H1 (cell line): ENCODE data around the gene ARID2.

Experiments
- CTCF ChIP-seq, 3 experiments: IDR thresholded peaks; 1 replicate in 2 of 3; 2 replicates in 1 of 3; pipeline versions ENCODE4 v1.5.1 to v1.6.1; 2011; ENCODE audit warnings: low read length in 3 of 3, mild to moderate bottlenecking in 3 of 3, inconsistent platforms in 2 of 3, low read depth in 1 of 3, moderate library complexity in 1 of 3; ENCODE audit not compliant: insufficient read depth in 1 of 3; ENCODE audit errors: control extremely low read depth in 1 of 3
- EZH2 ChIP-seq: fragments of 200-600 bp; sonication (generic); IDR thresholded peaks from 2 replicates; pipeline ENCODE4 v1.7.1; 2012; ENCODE audit warnings: low read depth, mild to moderate bottlenecking, moderate library complexity, low read length, inconsistent platforms; ENCODE audit not compliant: severe bottlenecking
- POLR2A ChIP-seq, 2 experiments: IDR thresholded peaks; 1 replicate in 1 of 2; 2 replicates in 1 of 2; pipeline ENCODE4 v1.6.1; 2011; ENCODE audit warnings: low read depth in 2 of 2, low read length in 2 of 2, mild to moderate bottlenecking in 2 of 2; ENCODE audit errors: control extremely low read depth in 1 of 2
- RFX5 ChIP-seq: IDR thresholded peaks from 2 replicates; pipeline ENCODE4 v1.6.1; 2011; ENCODE audit warnings: low read depth, low read length, improper control_type of control experiment, borderline replicate concordance

- TF ChIP-seq POLR2A (IDR thresholded peaks at IDR 0.05; ENCODE audit: control extremely low read depth in 1 of 2, low read depth in 2 of 2, low read length in 2 of 2) (no peak), EZH2 (no peak), RFX5 (no peak), CTCF (IDR thresholded peaks at IDR 0.05; ENCODE audit: control extremely low read depth in 1 of 3, insufficient read depth in 1 of 3, low read depth in 1 of 3, low read length in 3 of 3) (no peak)
These were observed 151.0 kb downstream of the ARID2 start for GRCh38 chr12:45880533-45880932.
